T-helper 2 cell treated with Interferon-gamma antibody and Interleukin-4, amounts not matched to agents 5 μg/mL and 100 μg/mL, for 36 hours (primary cell): Measurements from ENCODE around the gene ZC3H18.

Source experiments
- DNase-seq: peaks from one replicate; pipeline ENCODE4 v3.0.0; 2021; ENCODE audit warnings: low spot score
- H3K27ac Mint-ChIP-seq: one replicate; pipeline ENCODE4 v1.8.0; 2021; ENCODE audit warnings: mild to moderate bottlenecking, mixed read lengths
- H3K27me3 Mint-ChIP-seq: one replicate; pipeline ENCODE4 v1.8.0; 2021; ENCODE audit warnings: low read depth, mixed read lengths
- H3K36me3 Mint-ChIP-seq: one replicate; pipeline ENCODE4 v1.8.0; 2021; ENCODE audit warnings: low read depth, mixed read lengths
- H3K4me1 Mint-ChIP-seq: one replicate; pipeline ENCODE4 v1.8.0; 2021; ENCODE audit warnings: low read depth, mixed read lengths
- H3K4me3 Mint-ChIP-seq: one replicate; pipeline ENCODE4 v1.8.0; 2022; ENCODE audit warnings: mild to moderate bottlenecking, moderate library complexity, mixed read lengths
- H3K9me3 Mint-ChIP-seq: one replicate; pipeline ENCODE4 v1.8.0; 2021; ENCODE audit warnings: mixed read lengths

The ZC3H18 gene

GRCh38 chr16:88642881-88643643 is 72.9 kb downstream of the ZC3H18 start:
- DNase-seq: no peak
- H3K4me1 Mint-ChIP-seq: peaks cover 6% of the 10 kb centered on the region
- H3K4me3 Mint-ChIP-seq: no peak overlapping the region
- H3K36me3 Mint-ChIP-seq: peaks cover 18% of the 10 kb centered on the region
- H3K27ac Mint-ChIP-seq: no peak overlapping the region
- H3K9me3 Mint-ChIP-seq: no peaks in the 10 kb centered on the region
- H3K27me3 Mint-ChIP-seq: peaks cover 19% of the 10 kb centered on the region

- peaks cover 4% of the 10 kb centered on the region for H3K4me1 Mint-ChIP-seq
- no peak overlapping the region for H3K4me3 Mint-ChIP-seq
Measured at GRCh38 chr16:88643644-88643932, 73.4 kb downstream of the ZC3H18 start.

GRCh38 chr16:88645455-88645854 is 75.3 kb downstream of the ZC3H18 start:
- no peak for DNase-seq
- Mint-ChIP-seq H3K27me3 (peaks cover 6% of the 10 kb centered on the region), H3K9me3 (no peaks in the 10 kb centered on the region), H3K36me3 (peaks cover 25% of the 10 kb centered on the region), H3K4me1 (peaks cover 8% of the 10 kb centered on the region), H3K27ac (no peak overlapping the region), H3K4me3 (no peak overlapping the region)

More at GRCh38 chr16:88643644-88643932, 73.4 kb downstream of the ZC3H18 start:
- Mint-ChIP-seq H3K36me3 (peaks cover 18% of the 10 kb centered on the region), H3K27ac (no peak overlapping the region), H3K9me3 (no peaks in the 10 kb centered on the region), H3K27me3 (peaks cover 17% of the 10 kb centered on the region)
- no peak for DNase-seq

GRCh38 chr16:88645941-88646340 is 75.7 kb downstream of the ZC3H18 start:
- Mint-ChIP-seq H3K27me3 (peaks cover 3% of the 10 kb centered on the region), H3K9me3 (no peaks in the 10 kb centered on the region), H3K27ac (no peak overlapping the region), H3K4me3 (no peak overlapping the region), H3K4me1 (peaks cover 8% of the 10 kb centered on the region), H3K36me3 (peaks cover 25% of the 10 kb centered on the region)
- DNase-seq: no peak

- H3K27ac Mint-ChIP-seq: no peak overlapping the region
- no peak for DNase-seq
Measured at GRCh38 chr16:88646345-88647034, 76.3 kb downstream of the ZC3H18 start.

GRCh38 chr16:88647178-88648070 is 77.2 kb downstream of the ZC3H18 start:
- no peak overlapping the region for H3K4me3 Mint-ChIP-seq
- no peak for DNase-seq
- H3K9me3 Mint-ChIP-seq: no peaks in the 10 kb centered on the region
- no peaks in the 10 kb centered on the region for H3K27me3 Mint-ChIP-seq
- H3K27ac Mint-ChIP-seq: no peak overlapping the region
- peaks cover 18% of the 10 kb centered on the region for H3K36me3 Mint-ChIP-seq
- H3K4me1 Mint-ChIP-seq: peaks cover 14% of the 10 kb centered on the region

More at GRCh38 chr16:88646345-88647034, 76.3 kb downstream of the ZC3H18 start:
- no peaks in the 10 kb centered on the region for H3K9me3 Mint-ChIP-seq
- H3K27me3 Mint-ChIP-seq: no peaks in the 10 kb centered on the region
- peaks cover 13% of the 10 kb centered on the region for H3K4me1 Mint-ChIP-seq
- H3K36me3 Mint-ChIP-seq: peaks cover 25% of the 10 kb centered on the region
- H3K4me3 Mint-ChIP-seq: no peak overlapping the region

- Mint-ChIP-seq H3K4me3 (peak overlapping the region; percentile 90), H3K9me3 (no peaks in the 10 kb centered on the region), H3K36me3 (peaks cover 16% of the 10 kb centered on the region), H3K27ac (peak overlapping the region; percentile 76), H3K27me3 (no peaks in the 10 kb centered on the region), H3K4me1 (peaks cover 12% of the 10 kb centered on the region)
- no peak for DNase-seq
Measured at GRCh38 chr16:88649195-88649923, 79.2 kb downstream of the ZC3H18 start.

GRCh38 chr16:88649924-88650748 is 79.9 kb downstream of the ZC3H18 start:
- Mint-ChIP-seq H3K4me1 (peaks cover 12% of the 10 kb centered on the region), H3K27me3 (no peaks in the 10 kb centered on the region), H3K4me3 (peak overlapping the region; percentile 90), H3K9me3 (no peaks in the 10 kb centered on the region), H3K36me3 (peaks cover 16% of the 10 kb centered on the region), H3K27ac (peak overlapping the region; percentile 85)
- DNase-seq: peak; percentile 30

GRCh38 chr16:88650749-88651275 is 80.6 kb downstream of the ZC3H18 start, which contains the start of gene CYBA:
CYBA (minus strand) TSS chr16:88651053; CDS start chr16:88651013, 40 bp downstream.
- H3K27me3 Mint-ChIP-seq: no peaks in the 10 kb centered on the region
- H3K27ac Mint-ChIP-seq: peak within 1 kb of the TSS; percentile 94
- H3K4me1 Mint-ChIP-seq: peaks cover 12% of the 10 kb centered on the region
- peaks cover 17% of the 10 kb centered on the region for H3K36me3 Mint-ChIP-seq
- peak; percentile 87 for DNase-seq
- peak within 1 kb of the TSS; percentile 90 for H3K4me3 Mint-ChIP-seq
- H3K9me3 Mint-ChIP-seq: no peaks in the 10 kb centered on the region

GRCh38 chr16:88651276-88651988 is 81.2 kb downstream of the ZC3H18 start:
- H3K36me3 Mint-ChIP-seq: peaks cover 17% of the 10 kb centered on the region
- no peaks in the 10 kb centered on the region for H3K9me3 Mint-ChIP-seq
- H3K4me3 Mint-ChIP-seq: peak overlapping the region; percentile 90
- peak; percentile 85 for DNase-seq
- H3K27me3 Mint-ChIP-seq: no peaks in the 10 kb centered on the region
- peak overlapping the region; percentile 94 for H3K27ac Mint-ChIP-seq
- peaks cover 12% of the 10 kb centered on the region for H3K4me1 Mint-ChIP-seq

- H3K4me3 Mint-ChIP-seq: no peak overlapping the region
Measured at GRCh38 chr16:88651989-88652761, 82.0 kb downstream of the ZC3H18 start.

GRCh38 chr16:88652762-88653063 is 82.5 kb downstream of the ZC3H18 start:
- H3K36me3 Mint-ChIP-seq: peaks cover 20% of the 10 kb centered on the region
- H3K9me3 Mint-ChIP-seq: no peaks in the 10 kb centered on the region
- no peaks in the 10 kb centered on the region for H3K27me3 Mint-ChIP-seq
- peaks cover 12% of the 10 kb centered on the region for H3K4me1 Mint-ChIP-seq
- peak overlapping the region; percentile 26 for H3K27ac Mint-ChIP-seq
- H3K4me3 Mint-ChIP-seq: no peak overlapping the region
- no peak for DNase-seq

More at GRCh38 chr16:88651989-88652761, 82.0 kb downstream of the ZC3H18 start:
- no peaks in the 10 kb centered on the region for H3K9me3 Mint-ChIP-seq
- H3K27me3 Mint-ChIP-seq: no peaks in the 10 kb centered on the region
- peak overlapping the region; percentile 94 for H3K27ac Mint-ChIP-seq
- H3K36me3 Mint-ChIP-seq: peaks cover 20% of the 10 kb centered on the region
- peaks cover 12% of the 10 kb centered on the region for H3K4me1 Mint-ChIP-seq
- DNase-seq: no peak
